HG03432 (cell line): Measurements from ENCODE around the gene SMYD3.
A peak's percentile ranks its signal among the peaks of the same experiment; 100 is the strongest.

ENCODE experiments used
- ATAC-seq: cut with Tn5 transposase; IDR thresholded peaks from one replicate; pipeline ENCODE4 v1.9.1; 2021; ENCODE audit warnings: mild to moderate bottlenecking, moderate library complexity; ENCODE audit not compliant: unreplicated experiment

The SMYD3 gene

DNA sequence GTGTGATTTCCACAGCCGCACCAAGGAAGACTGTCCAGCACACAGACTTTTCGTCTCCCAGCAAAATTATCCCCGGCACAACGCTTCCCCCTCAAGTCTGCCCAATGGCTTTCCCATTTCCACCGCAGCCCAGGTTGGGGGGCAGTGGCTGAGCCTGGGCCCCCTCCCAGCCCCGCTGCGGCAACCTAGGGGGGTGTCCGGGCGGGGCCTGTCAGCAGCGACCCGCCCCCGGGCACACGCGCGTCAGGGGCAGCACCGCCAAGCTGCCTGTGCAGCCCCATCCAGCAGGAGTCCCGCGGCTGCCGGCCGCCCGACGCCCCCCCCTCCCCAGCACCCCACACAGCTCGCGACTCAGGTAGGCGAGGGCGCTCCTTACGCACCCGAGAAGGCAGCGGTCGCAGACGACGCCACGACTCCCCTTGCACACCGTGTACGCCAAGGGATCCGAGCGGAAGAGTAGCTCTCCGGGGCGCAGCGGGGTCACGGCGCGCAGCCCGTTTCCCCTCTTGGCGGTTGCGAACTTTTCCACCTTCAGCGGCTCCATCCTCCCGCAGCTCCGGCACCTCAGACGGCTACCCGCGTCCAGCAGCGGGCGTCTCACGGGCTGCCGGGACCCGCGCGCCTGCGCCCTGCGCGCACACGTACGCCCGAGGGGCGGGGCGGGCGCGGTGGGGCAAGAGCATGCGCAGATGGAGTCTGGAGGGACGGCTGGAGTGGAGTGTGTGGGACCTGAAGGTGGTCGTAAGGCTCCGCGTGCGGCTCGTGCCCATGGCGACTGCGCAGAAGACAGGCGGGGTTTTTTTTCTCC, at the start of gene SMYD3:
TSS of gene SMYD3 (minus strand) at position 606 of the 808 bp plus-strand sequence.
- peak; percentile 95 for ATAC-seq

DNA sequence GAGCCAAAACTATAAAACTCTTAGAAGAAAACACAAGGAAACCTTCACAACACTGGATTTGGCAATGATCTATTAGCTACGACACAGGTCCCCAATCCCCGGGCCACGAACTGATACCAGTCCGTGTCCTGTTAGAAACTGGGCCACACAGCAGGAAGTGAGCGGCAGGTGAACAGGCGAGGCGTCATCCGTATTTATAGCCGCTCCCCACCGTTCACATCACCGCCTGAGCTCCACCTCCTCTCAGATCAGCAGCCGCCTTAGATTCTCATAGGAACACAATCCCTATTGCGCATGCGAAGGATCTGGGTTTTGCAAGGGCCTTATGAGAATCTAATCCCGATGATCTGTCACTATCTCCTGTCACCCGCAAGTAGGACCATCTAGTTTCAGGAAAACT, 47.1 kb upstream of the SMYD3 start:
- ATAC-seq, result no peak

GRCh38 chr1:246552110-246552509, 45.0 kb upstream of the SMYD3 start:
- ATAC-seq, result no peak

- no peak for ATAC-seq
Observed at GRCh38 chr1:246550402-246550801, 43.3 kb upstream of the SMYD3 start.

GRCh38 chr1:246549665-246550064, 42.6 kb upstream of the SMYD3 start:
- ATAC-seq, result no peak

DNA sequence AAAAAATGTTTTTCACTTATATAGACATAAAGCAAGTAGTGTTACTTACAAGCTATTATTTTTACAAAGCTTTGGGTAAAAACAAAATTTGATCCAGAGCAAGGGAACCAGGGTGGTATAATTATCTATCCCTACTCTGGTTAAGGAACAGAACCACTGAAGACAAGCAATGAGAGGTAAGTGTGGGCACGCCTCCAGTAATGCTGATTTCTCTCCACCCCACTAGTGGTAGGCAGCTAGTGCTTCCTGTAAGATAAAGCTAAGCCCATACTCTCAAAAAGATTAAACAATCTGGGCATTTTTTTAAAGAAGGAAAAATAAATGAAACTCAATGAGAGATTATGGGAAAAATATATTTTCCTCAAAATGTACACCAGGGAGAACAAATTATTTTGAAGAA, 36.9 kb upstream of the SMYD3 start:
- ATAC-seq, result no peak

DNA sequence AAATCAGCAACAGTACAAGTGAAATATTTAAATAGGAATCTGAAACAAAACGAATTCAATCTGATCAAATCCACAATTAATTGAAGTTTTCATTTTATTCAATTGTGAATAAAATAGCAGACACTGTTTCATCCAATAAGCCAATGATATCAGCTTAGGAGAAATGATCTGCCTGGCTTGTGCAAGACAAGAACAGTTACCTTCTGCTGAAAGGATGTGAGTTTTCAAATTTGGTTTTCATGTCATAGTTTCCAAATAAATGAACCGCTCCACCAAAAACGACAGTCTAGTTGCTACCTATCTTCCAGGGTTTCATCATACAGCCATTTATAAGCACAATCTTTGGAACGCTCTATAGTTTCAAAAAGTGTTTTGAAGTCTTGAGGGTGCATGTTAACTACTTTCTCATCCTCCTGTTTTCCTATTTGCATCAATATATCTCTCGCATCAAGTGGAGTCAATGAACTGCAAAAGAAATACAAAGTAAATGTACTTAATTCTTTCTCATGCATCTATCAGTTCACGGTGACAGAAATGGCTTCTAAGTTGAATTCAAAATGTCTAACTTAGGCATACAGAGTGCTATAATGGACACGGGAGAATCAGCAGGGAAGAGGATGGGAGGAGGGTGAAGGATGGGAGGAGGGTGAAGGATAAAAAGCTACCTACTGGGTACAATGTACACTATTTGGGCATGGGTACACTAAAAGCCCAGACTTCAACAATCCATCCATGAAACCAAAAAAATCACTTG, 33.8 kb upstream of the SMYD3 start:
- no peak for ATAC-seq

DNA sequence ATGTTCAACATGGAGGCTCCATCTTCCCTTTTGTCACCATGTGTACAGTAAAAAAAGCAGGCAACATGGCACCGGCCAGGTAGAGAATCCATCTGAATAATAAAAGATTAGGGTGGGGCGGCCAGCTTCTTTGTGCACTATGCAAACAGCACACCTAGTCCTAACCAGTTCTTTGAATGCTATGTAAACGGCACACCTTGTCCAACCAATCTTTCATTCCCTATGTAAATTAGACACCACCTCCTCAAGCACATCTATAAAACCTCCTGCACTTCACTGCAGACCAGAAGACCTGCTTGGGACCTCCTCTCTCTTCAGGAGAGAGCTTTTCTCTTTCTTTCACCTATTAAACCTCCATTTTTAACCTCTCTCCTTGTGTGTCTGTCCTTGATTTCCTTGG, 30.8 kb upstream of the SMYD3 start:
- ATAC-seq, result no peak

GRCh38 chr1:246537441-246537840, 30.4 kb upstream of the SMYD3 start:
- ATAC-seq, result no peak

- ATAC-seq, result no peak
Observed at GRCh38 chr1:246534114-246534513, 27.0 kb upstream of the SMYD3 start.

GRCh38 chr1:246533371-246533905, 26.4 kb upstream of the SMYD3 start:
- ATAC-seq, result no peak

GRCh38 chr1:246532519-246532918, 25.4 kb upstream of the SMYD3 start:
- no peak for ATAC-seq

GRCh38 chr1:246530482-246530881, 23.4 kb upstream of the SMYD3 start:
- no peak for ATAC-seq

- no peak for ATAC-seq
Observed at GRCh38 chr1:246528933-246529731, 22.1 kb upstream of the SMYD3 start.

DNA sequence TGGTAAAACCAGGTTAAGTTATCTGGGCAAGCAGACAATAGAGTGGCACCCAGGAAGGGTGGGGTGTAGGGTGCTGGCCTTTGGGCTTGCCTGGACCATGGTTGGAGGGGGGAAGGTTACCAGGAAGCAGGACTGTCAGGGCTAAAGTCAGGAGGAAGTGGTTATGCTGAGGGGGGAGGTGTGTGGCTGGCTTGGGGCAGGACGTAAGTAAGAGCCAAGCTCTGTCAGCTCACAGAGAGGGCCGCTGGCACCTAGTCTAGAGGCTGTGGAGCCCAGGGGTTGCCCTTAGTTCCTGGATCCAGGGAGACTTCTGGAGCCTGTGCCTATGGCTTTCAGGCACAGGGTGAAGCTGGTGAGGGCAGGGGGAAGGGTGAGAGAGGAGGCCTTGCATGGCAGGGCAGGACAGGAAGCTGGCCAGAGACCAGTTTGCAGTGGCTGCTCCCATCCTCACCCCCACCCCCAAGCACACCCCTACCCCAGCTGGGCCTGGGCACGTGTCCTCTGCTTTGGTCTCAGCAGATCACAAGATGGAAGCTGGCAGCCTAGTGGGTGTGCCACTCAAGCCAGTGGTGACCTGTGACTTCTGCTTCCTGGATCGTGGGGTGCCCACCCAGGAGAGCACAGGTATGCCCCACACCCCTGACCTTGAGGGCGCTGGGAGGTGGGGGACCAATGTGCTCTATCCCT, 20.5 kb upstream of the SMYD3 start:
- peak; percentile 83 for ATAC-seq

DNA sequence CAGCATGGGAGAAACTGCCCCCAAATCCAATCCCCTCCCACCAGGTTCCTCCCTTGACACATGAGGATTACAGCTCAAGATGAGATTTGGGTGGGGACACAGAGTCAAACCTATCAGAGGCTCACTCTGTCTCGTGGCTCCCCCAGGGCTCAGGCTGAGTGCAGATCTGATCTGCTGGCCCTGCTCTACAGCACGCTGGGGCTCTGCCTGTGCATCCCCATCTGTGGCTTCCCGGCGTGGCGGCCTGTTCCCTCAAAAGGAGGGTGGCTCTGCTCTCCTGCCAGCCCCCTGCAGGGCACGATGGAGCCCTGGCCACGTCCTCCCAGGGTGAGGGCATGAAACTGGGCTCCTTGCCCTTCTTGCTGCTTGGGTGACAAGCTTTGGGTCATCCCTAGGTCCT, 19.8 kb upstream of the SMYD3 start:
- no peak for ATAC-seq

DNA sequence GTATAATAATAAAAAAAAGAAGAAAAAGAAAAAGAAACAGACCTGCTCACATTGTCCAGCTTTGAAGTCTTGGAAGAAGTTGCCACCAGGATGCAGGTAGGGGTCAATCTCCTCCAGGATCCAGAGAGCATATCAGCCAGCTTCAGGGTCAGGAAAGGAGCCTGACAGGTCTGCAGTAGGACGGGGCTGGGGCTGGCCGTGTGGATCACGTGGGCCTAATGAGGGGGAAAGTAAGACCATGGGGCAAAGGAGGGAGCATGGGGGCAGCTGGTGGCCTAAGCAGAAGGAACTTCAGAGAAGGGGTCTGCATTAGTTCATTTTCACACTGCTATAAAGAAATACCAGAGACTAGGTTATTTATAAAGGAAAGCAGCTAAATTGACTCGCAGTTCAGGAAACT, 19.3 kb upstream of the SMYD3 start:
- ATAC-seq, result no peak

DNA sequence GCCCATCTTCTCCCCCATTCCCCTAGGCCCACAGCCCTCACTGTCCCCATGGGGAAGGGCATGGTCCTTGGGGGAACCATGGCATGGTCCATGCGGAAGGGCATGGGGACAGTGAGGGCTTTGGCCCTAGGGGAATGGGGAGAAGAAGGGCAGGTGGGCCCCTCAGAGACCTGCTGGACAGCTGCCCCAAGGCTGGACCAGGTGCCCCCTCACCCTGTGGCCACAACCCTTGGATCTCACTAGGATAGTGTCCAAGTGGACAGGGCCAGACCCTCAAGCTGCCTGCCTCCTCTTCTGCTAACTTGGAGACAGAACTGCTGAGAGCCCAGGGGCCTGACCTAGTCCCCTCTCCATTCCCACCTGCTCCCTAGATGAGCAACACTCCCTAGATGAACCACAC, 12.4 kb upstream of the SMYD3 start:
- no peak for ATAC-seq

DNA sequence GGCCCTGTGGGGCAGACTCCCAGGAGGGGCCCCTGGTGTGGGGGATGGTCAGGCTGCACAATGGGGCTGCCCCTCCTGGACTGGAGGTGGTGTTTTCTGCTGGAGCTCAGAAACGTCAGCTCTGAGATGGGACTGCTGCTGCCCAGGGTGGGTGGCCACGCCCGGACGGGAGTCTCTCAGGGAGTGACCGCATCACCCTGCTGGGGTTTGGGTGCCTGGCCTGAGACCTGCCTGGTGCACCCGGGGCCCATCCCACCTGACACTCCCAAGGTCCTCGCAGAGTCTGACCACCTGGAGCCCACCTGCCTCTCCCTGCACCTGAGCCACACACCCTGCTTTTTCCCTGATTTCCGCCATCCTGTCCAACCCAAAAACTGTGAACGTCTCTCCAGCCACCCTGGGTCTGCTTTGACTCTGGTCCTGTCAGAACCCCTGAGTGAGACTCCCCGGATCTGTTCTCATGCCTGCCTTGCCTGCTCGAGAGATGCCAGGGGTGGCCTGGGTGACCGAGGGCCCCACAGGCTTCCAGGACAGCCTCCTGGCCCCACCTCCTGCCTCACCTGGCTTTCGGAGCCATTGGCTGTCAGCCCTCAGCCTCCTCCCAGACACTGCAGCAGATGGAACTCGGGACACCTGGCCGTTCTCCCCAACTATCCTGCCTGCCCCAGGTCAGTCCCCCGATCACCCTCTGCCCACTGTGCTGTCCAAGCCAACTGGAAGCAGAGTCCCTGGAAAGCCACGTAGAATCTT, 11.6 kb upstream of the SMYD3 start:
- ATAC-seq, result no peak

GRCh38 chr1:246517391-246517790, 10.3 kb upstream of the SMYD3 start:
- no peak for ATAC-seq
